Thyroid gland (tissue), 4 donors: Measurements from ENCODE around the gene PSTPIP1.

Source experiments
- CTCF ChIP-seq, 6 experiments: fragments of 200-600 bp in 3 of 6; fragments of 450-650 bp in 3 of 6; sonication (generic) in 3 of 6; IDR thresholded peaks; one replicate each; pipeline ENCODE4 v1.5.1; 2016 to 2019; ENCODE audit warnings: antibody characterized with exemption in 6 of 6, mild to moderate bottlenecking in 2 of 6, inconsistent platforms in 1 of 6, moderate library complexity in 1 of 6
- POLR2A ChIP-seq, 2 donors: fragments of 450-650 bp; IDR thresholded peaks; one replicate each; pipeline ENCODE4 v1.6.1; 2017; ENCODE audit warnings: antibody characterized with exemption in 2 of 2, mild to moderate bottlenecking in 2 of 2, moderate library complexity in 1 of 2

DNA sequence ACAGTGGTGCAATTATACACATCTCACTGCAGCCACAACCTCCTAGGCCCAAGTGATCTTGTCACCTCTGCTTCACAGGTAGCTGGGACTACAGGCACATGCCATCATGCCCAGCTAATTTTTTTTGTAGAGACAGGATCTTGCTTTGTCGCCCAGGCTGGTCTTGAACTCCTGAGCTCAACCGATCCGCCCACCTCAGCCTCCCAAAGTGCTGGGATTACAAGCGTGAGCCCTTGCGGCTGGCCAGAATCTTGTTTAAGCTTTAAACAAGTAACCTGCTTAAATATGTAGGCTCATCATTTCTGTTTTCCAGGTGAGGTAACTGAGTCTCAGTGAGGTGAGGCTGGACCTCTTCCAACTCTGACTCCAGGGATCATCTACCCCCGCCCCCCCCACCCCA is 7.7 kb upstream of the PSTPIP1 start:
- TF ChIP-seq CTCF (IDR thresholded peaks at IDR 0.05) (no peak), POLR2A (IDR thresholded peaks at IDR 0.05) (no peak)
